HuH-7.5 (cell line): ENCODE data around the gene GJC2.
"Not testable (repeated sequence)": the region's sequence is repeated elsewhere in the genome, so short reads cannot be mapped to it uniquely, and the experiment has no call there.

ENCODE experiments used
- DNase-seq: peaks from one replicate; pipeline ENCODE4 v3.0.0; 2011; ENCODE audit warnings: low spot score

GJC2 gene

DNA sequence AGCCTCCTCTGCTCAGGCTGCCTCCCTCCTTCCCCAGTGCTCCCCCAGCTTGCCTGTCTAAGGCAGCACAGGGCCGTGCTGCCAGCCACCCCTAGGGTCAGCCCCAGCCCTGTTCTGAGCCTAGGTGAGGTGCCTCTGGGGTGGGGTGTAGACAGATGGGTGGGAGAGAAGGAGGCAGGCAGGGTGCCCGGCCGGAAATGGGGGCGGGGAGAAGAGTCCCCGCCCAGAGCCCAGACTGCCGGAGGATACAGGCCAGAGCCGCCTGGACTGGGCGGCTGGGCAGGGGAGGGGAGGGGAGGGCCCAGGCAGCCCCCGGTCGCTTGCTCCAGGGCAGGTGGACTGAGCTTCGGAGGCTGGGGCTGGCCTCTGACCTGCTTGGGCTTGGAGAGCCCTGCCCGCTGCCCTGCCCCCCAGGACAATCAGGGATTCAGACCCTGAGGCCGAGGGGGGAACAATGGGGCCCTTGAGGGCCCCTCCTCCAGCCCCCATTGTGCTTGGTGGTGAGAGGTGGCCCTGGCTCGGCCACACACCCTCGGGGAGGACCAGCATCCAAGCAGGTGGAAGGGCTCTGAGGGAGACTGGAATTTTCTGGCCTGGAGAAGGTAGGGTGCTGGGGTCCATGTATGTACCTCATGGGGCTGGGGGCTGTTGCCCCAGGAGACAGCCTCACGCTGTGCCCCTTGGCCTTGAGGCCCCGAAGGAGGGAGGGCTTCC is at the start of gene GJC2:
Gene GJC2 (plus strand): TSS at position 525 of the 714 bp plus-strand sequence. CDS start 7,829 bp downstream, outside the sequence.
- peak; percentile 18 for DNase-seq

DNA sequence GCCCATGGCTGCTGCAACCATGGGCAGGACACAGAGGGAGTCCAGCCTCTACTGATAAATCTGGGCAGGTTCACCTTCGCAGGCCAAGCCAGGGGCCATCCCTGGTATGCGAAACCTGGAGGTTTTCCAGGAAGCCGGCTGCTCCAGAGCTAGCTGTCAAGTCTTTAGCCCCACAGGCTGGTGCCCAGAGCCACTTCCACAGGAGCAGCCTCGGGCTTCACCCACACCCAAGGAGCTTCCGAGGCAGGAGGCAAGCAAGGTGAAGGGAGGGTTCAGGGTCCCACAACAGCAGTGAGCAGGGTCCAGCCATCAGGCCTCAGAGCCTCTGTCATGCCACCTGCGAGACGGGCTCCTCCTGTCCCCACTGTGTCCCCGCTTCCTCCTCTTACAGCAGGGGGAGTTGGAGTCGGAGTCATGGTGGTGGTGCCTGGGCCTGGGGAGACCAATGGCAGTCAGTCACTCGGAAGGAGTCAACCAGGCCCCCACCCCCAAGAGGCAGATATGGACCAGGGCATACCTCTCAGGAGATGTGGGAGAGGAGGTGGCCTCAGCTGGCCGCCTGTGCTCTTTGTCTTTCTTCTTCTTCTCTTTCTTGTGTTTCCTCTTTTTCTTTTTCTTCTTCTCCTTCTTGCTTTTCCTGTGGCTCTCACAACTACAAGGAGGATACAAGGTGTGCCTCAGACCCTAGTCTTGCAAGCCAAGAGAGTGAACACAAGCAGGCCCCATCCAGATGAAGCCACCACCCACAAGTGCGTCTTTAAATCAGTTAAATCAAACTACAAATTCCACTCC is 48.7 kb upstream of the GJC2 start:
- DNase-seq, result peak; percentile 22

- DNase-seq, result peak; percentile 24
Observed at GRCh38 chr1:228101614-228101993, 48.1 kb upstream of the GJC2 start.

DNA sequence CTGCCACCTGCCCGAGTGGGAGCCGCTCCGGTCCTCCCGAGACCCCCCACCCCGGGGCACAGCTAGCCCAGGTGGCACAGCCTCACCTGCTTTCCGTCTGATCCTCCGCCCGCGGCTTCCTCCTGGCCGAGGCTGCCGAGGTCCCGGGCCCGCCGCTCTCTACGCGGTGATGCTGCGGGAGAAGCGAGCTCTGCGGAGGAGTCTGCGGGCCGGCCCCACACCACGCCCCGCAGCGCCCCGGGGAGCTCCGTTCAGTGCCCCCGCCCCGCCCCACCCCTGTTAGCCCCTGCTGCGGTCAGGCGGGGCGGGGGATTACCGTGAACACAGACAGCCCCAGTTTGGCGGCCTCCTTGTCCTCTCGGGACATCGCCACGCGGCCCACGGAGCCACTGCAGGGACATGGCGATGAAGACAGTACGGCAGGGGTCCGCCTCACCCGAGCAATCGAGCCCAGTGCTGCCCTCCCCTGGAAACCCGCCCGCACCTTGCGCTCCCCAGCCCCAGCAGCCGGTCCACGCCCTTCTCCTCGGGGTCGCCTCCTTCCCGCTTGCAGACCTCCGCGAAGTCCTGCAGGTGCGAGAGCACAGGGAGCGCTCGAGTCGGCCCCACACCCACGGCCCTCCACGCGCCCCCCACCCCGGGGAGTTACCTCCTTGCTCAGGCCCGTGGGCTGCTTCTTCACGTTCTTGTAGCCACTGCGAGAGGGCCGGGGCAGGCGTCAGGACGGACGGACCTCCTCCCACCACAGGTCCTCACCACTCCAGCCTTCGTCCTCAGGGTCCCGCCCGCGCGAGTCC is 47.5 kb upstream of the GJC2 start:
- DNase-seq, result peak; percentile 82

DNA sequence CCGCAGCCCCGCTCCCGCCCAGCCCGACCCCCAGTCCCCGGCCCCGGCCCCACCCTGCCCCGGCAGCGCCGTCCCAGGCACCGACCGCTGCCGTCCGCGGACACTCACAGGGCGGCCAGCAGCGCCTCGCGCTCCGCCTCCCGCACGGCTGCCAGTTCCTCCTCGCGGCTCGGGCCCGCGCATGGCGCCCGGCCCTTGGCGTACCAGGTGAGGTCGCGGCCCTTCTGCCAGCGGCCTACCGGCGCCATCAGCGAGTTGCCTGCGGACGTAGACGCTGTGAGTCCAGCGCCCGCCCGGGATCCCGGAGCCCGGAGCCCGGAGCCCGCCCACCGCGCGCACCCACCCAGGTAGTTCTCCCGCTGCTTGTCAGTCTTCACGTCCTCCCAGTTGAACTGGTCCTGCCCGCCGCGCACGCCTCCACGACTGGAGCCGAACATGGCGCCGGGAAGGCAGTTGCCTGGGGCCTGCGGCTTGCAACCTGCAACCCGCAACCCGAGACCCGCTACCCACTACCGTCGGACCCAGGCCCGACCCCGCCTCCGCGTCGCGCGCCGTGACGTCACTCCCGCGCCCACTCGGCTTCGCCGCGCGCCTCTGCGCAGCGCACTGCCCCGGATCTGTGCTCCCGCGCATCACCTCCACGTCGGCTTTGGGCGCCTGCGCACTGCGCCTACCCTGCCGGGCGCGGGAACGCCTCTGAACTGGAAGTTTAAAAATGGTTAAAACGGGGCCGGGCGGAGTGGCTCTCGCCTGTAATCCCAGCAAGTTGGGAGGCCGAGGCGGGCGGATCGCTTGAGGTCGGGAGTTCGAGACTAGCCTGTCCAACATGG is 46.7 kb upstream of the GJC2 start, which contains the start of gene C1orf35:
Gene C1orf35 (minus strand): TSS at position 535 of the 830 bp plus-strand sequence. CDS start 98 bp downstream, at position 437.
- DNase-seq, result peak; percentile 99

- no peak for DNase-seq
Observed at GRCh38 chr1:228104526-228105269, 45.0 kb upstream of the GJC2 start.

DNA sequence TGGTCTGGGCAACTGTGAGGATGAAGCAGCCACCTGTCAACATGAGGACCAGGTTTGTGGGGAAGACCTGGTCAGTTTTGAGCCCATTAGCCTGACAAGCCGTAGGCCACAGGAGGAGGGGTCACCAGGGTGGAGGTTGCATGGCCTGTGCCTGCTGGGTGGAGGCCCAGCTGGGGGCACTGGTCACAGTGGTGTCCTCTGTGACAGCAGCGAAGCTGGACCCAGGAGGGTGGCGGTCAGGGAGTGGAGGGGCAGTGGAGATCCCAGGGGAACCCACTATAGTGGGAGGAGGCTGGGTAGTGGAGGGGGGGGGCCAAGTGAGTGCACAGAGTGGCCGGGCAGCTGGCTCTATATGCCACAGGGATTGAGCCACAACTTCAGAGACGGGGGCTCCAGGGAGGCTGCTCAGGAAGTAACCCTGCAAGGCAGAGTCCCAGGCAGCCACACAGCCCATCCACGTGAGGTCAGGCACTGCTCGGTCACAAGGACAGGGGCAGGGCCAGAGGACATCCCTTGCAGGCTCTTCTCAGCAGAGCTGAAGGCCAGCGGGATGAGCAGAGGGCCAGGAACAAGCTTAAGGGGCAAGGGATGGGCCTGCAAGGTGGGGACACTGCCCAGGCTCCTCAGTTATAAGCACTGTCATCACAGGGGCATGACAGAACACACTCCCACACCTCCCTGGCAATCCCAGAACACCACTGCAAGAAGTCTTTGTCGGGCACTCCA is 44.3 kb upstream of the GJC2 start:
- no peak for DNase-seq

DNA sequence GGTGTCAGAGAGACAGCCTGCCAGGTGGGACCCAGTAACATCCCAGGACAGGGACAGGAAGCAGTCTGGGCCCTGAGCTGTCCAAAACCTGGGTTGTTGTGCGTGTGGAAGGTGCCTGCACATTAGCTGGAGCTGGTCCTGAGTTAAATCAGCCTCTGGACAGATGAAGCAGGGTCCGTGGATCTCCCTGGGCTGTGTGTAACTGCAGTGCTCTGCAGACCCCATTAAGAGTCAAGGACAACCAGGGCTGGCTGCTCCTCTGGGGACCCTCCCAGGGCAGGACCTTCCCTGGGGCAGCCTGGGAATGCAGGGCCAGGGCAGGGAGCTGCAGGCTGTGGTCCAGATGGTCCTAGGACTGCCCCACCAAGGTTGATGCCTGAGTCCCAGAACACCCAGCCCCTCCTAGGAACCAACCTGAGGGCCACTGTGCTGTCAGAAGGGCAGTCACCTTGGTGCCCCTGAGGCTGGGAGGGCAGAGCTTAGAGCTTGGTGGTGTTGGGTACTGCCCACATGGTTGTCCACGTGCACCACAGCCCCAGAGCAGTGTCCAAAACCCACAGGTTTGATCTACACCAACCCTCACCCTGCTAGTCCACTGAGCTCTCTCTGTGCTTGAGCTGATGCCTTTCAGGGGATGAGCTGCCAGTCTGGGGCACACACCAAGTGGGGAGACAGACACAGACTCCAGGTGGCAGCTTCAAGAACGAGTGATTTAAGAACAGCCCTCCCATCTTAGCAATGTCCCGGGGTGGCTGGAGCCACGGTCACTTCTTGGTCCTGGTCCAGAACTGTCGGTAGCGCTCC is 43.5 kb upstream of the GJC2 start:
- no peak for DNase-seq

DNA sequence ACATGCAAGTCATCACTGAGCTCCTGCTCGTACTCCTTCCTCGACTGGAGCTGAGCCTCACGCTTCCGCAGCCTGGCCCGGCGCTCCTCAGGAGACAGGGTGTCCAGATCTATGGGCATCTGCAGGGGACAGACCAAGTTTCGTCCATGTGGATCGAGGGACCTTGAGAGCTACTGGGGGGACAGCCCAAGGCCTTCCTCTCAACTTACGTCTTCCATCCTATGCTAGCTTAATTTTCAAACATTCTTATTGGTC is 43.0 kb upstream of the GJC2 start:
- no peak for DNase-seq

DNA sequence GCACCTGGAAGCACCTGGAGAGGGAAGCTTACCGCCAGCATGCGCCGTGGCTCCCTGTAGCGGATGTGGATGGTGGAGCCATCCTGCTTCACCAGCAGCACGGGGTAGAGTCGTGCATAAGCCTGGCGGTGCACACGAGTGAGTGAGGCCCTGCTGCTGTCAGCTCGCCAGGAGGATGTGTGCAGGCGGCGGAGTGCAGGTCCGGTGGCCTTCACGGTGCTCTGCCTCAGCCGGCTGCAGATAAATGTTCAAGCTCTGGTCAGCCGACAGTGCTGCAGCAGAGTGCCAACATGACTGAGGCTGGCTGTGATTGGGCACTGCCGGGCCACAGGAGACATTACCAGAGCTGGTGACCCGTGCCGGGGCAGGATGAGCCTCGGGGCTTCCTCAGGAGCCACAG is 42.1 kb upstream of the GJC2 start:
- no peak for DNase-seq

DNA sequence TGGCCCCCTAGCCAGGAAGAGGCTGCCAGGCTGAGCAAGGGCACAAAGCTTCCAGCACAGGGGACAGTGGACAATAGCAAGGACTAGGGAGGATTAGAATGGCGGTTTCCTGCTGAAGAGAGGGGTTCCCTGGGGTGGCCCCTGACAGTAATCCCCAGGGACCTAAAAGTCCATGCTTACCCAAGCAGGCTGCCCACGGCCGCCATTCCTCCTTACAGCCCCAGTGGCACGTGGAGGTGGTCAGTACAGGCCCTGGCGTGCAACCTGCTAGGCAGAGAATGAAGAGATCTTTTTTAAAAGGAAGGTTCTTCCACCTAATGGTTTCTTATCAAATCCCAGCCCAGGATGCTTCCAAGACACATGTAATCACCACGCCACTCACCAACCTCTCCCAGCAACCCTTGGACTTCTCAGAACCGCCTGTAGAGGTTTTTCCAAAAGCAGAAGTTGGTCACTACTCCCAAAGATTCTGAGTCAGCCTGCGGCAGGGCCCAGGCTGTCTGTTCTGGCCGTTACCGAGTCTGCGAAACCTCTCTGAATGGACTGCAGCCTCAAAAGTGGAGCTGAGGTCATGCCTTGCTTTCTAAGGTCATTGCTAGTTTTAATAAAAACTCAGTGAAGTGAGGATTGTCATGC is 41.6 kb upstream of the GJC2 start:
- no peak for DNase-seq

GRCh38 chr1:228108742-228109072 is 41.0 kb upstream of the GJC2 start:
- DNase-seq, result no peak

GRCh38 chr1:228109073-228109961 is 40.4 kb upstream of the GJC2 start, which contains the start of gene MRPL55:
Gene MRPL55, minus strand, starts transcription at chr1:228109299. Its CDS starts 1,039 bp downstream, at chr1:228108260.
- peak; percentile 95 for DNase-seq

DNA sequence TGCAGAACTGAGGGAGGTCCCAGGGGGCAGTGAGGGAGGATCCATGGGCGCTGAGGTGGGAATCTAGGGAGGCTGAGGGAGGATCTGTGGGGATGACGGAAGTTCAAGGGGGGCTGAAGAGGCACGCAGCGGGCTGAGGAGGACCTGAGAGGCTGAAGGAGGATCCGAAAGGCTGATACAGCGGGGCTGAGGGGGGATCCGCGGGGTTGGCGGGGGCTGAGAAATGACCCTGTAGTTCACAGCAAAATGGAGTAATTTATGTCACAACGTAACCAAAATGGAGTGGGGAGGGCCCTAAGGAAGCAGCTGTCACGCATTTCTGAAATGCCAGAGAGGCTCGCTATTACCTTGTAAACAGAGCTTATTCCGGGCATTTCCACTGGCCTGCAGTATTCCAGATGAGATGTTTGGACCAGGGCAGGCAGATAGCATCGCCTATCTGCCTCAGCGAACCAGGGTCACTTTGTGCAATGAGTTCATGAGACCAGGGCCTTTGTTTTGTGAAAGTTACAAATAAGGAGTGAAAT is 39.7 kb upstream of the GJC2 start:
- peak; percentile 19 for DNase-seq

DNA sequence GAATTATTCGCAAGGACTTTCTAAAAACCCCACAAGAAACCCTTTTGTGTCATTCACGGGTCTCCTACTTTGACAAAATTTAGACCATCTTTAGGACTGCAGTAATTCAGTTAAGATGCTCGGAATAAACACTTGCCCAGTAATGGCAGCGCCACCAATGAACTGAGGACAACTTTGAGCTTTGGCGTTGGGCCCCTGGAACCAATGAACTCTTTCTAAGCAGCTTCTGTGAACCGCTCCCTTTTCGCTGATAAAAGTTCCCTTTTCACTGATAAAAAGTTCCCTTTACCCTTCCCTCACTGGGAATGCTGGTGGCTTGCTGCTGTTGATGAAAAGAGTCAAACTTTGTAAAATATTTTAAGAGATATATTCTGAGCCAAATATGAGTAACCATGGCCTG is 39.2 kb upstream of the GJC2 start:
- DNase-seq, result no peak

DNA sequence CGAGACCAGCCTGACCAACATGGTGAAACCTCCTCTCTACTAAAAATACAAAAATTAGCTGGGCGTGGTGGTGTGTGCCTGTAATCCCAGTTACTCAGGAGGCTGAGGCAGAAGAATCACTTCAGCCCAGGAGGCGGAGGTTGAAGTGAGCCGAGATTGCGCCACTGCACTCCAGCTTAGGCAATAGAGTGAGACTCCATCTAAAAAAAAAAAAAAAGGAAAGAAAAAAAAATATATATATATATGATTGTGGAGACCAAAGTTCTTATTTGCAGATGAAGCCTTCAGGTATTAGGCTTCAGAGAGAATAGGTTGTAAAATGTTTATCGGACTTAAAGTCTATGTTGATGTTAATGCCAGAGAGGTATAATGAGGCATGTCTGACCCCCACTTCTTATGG is 38.4 kb upstream of the GJC2 start:
- not testable (repeated sequence) for DNase-seq

GRCh38 chr1:228112167-228112566 is 37.6 kb upstream of the GJC2 start:
- DNase-seq, result no peak

GRCh38 chr1:228112617-228113016 is 37.1 kb upstream of the GJC2 start:
- DNase-seq, result no peak
